Astrocyte (in vitro differentiated cells and primary cell): ENCODE data around the gene SMARCA2.

Source experiments
- EZH2 ChIP-seq: IDR thresholded peaks from 2 replicates; pipeline ENCODE4 v1.6.1; 2012; ENCODE audit warnings: mild to moderate bottlenecking, low read length, inconsistent platforms; ENCODE audit not compliant: insufficient read depth
- TF ChIP-seq, protein P1 (sequence below): IDR thresholded peaks from 2 replicates; pipeline ENCODE4 v1.5.1; 2011; ENCODE audit warnings: low read depth, mild to moderate bottlenecking, inconsistent platforms, low read length, moderate library complexity; ENCODE audit not compliant: insufficient read depth

DNA sequence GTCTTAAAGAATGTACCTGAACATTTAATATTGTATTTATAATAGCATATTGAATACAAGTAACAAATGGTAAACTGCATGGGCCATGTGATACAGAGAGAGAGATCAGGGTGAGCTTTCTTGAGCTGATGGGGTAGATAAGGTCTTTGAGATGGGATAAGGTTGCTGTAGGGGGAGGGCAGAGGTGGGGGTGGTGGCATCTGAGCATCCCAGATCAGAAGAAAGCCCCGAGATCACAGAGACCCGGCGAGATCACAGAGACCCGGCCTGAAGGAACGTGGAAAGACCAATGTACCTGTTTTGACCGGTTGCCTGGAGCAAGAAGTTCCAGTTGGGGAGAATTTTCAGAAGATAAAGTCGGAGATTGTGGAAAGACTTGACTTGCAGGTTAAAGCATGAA is 6.6 kb downstream of the SMARCA2 start:
- TF ChIP-seq, protein P1, sequence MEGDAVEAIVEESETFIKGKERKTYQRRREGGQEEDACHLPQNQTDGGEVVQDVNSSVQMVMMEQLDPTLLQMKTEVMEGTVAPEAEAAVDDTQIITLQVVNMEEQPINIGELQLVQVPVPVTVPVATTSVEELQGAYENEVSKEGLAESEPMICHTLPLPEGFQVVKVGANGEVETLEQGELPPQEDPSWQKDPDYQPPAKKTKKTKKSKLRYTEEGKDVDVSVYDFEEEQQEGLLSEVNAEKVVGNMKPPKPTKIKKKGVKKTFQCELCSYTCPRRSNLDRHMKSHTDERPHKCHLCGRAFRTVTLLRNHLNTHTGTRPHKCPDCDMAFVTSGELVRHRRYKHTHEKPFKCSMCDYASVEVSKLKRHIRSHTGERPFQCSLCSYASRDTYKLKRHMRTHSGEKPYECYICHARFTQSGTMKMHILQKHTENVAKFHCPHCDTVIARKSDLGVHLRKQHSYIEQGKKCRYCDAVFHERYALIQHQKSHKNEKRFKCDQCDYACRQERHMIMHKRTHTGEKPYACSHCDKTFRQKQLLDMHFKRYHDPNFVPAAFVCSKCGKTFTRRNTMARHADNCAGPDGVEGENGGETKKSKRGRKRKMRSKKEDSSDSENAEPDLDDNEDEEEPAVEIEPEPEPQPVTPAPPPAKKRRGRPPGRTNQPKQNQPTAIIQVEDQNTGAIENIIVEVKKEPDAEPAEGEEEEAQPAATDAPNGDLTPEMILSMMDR: no peak
- no peak for TF ChIP-seq EZH2
